Glutamatergic neuron (in vitro differentiated cells): ENCODE results near the gene IKZF4. TPM values are rescaled to one million over a fixed set of nuclear protein-coding genes. Genes with fewer than 3 reads are reported as not detected.

Experiments
- DNase-seq: peaks from one replicate; pipeline ENCODE4 v3.0.0; 2022
- H3K27ac Mint-ChIP-seq: one replicate; pipeline ENCODE4 v1.8.0; 2020; ENCODE audit warnings: mild to moderate bottlenecking, mixed read lengths, inconsistent platforms; ENCODE audit not compliant: unreplicated experiment
- H3K27me3 Mint-ChIP-seq: one replicate; pipeline ENCODE4 v1.8.0; 2020; ENCODE audit warnings: mild to moderate bottlenecking, moderate library complexity, mixed read lengths, inconsistent platforms; ENCODE audit not compliant: unreplicated experiment
- H3K36me3 Mint-ChIP-seq: one replicate; pipeline ENCODE4 v1.8.0; 2020; ENCODE audit warnings: mild to moderate bottlenecking, mixed read lengths, inconsistent platforms; ENCODE audit not compliant: unreplicated experiment
- H3K4me1 Mint-ChIP-seq: one replicate; pipeline ENCODE4 v1.8.0; 2020; ENCODE audit warnings: mild to moderate bottlenecking, low read depth, mixed read lengths, inconsistent platforms; ENCODE audit not compliant: unreplicated experiment
- H3K4me3 Mint-ChIP-seq: one replicate; pipeline ENCODE4 v1.8.0; 2020; ENCODE audit warnings: mild to moderate bottlenecking, mixed read lengths, inconsistent platforms; ENCODE audit not compliant: unreplicated experiment
- H3K9me3 Mint-ChIP-seq: one replicate; pipeline ENCODE4 v1.8.0; 2020; ENCODE audit warnings: mild to moderate bottlenecking, moderate library complexity, mixed read lengths, inconsistent platforms; ENCODE audit not compliant: unreplicated experiment
- CTCF ChIP-seq: fragments of 200-600 bp; sonication (generic); IDR thresholded peaks from one replicate; pipeline ENCODE4 v1.5.0; 2021; ENCODE audit not compliant: partially characterized antibody, unreplicated experiment
- total RNA-seq: library from RNA; stranded (reverse); fragmentation: NEBNext Ultra II Directional; extraction: Animal tissue kit (Norgen Biotek cat#: 25700); gene quantifications from one replicate; pipeline ENCODE4 v1.2.1, GENCODE V29; 2021; ENCODE audit not compliant: unreplicated experiment

The IKZF4 gene
- total RNA-seq, 1 donor from 2014 or later, result 24.1 TPM

GRCh38 chr12:56082382-56082781 is 61.5 kb downstream of the IKZF4 start:
- Mint-ChIP-seq H3K27ac (no peak overlapping the region), H3K27me3 (peaks cover 4% of the 10 kb centered on the region), H3K9me3 (peaks cover 10% of the 10 kb centered on the region), H3K36me3 (no peaks in the 10 kb centered on the region), H3K4me3 (no peak overlapping the region), H3K4me1 (no peaks in the 10 kb centered on the region)
- DNase-seq, result no peak
- no peak for TF ChIP-seq CTCF

GRCh38 chr12:56082967-56083366 is 62.1 kb downstream of the IKZF4 start:
- Mint-ChIP-seq H3K4me1 (no peaks in the 10 kb centered on the region), H3K4me3 (no peak overlapping the region), H3K27ac (no peak overlapping the region), H3K36me3 (no peaks in the 10 kb centered on the region), H3K27me3 (peaks cover 4% of the 10 kb centered on the region), H3K9me3 (peaks cover 10% of the 10 kb centered on the region)
- TF ChIP-seq CTCF, result no peak
- no peak for DNase-seq

GRCh38 chr12:56084958-56085543 is 64.2 kb downstream of the IKZF4 start:
- Mint-ChIP-seq H3K4me1 (no peaks in the 10 kb centered on the region), H3K27me3 (no peaks in the 10 kb centered on the region), H3K4me3 (no peak overlapping the region), H3K9me3 (peaks cover 5% of the 10 kb centered on the region), H3K36me3 (no peaks in the 10 kb centered on the region), H3K27ac (no peak overlapping the region)
- TF ChIP-seq CTCF, result no peak
- DNase-seq, result peak; percentile 22

- no peak overlapping the region for H3K27ac Mint-ChIP-seq
- H3K4me1 Mint-ChIP-seq, result no peaks in the 10 kb centered on the region
- no peaks in the 10 kb centered on the region for H3K36me3 Mint-ChIP-seq
- no peak for DNase-seq
- H3K4me3 Mint-ChIP-seq, result no peak overlapping the region
- H3K27me3 Mint-ChIP-seq, result no peaks in the 10 kb centered on the region
- peaks cover 5% of the 10 kb centered on the region for H3K9me3 Mint-ChIP-seq
- no peak for TF ChIP-seq CTCF
These were observed 65.3 kb downstream of the IKZF4 start for GRCh38 chr12:56086096-56086495.

- Mint-ChIP-seq H3K4me1 (no peaks in the 10 kb centered on the region), H3K36me3 (no peaks in the 10 kb centered on the region), H3K4me3 (no peak overlapping the region), H3K27ac (no peak overlapping the region), H3K27me3 (no peaks in the 10 kb centered on the region), H3K9me3 (peaks cover 5% of the 10 kb centered on the region)
- DNase-seq, result no peak
- no peak for TF ChIP-seq CTCF
These were observed 65.8 kb downstream of the IKZF4 start for GRCh38 chr12:56086608-56087007.
